H1 (cell line): ENCODE results near the gene CTNND2. TPM values are rescaled to one million over a fixed set of nuclear protein-coding genes. Genes with fewer than 3 reads are reported as not detected.

Source experiments
- CTCF ChIA-PET: fragments of 300-600 bp; sonication (Branson Sonifier 250); formaldehyde crosslinking; loops from one replicate; lab custom pipeline; 2021; ENCODE audit not compliant: partially characterized antibody; lab: Charles Lee
- POLR2A ChIA-PET: fragments of 300-600 bp; sonication (Branson Sonifier 250); formaldehyde crosslinking; loops from one replicate; lab custom pipeline; 2021; ENCODE audit warnings: inconsistent platforms; ENCODE audit not compliant: partially characterized antibody; lab: Charles Lee
- DNase-seq, 2 experiments: peaks; one replicate each; pipeline versions ENCODE4 v3.0.0 to v3.0.0-alpha.2; 2010 to 2022; ENCODE audit warnings: low spot score in 2 of 2, low read depth in 1 of 2, mixed read lengths in 1 of 2
- FAIRE-seq: peaks from 2 replicates; lab custom pipeline; 2011; peaks lifted over from hg19 to GRCh38; lab: Jason Lieb, UNC
- H2AFZ ChIP-seq: 2 replicates; pipeline ENCODE4 v1.8.1; 2012; ENCODE audit warnings: low read length, inconsistent platforms
- H2AK5ac ChIP-seq: 2 replicates; pipeline ENCODE4 v1.6.1; 2013; ENCODE audit warnings: low read depth, low read length
- H2BK120ac ChIP-seq: replicated peaks from 2 replicates; pipeline ENCODE3; 2013; ENCODE audit warnings: low read depth, low read length, inconsistent platforms
- H2BK12ac ChIP-seq: 2 replicates; pipeline ENCODE4 v1.6.1; 2013; ENCODE audit warnings: low read depth, low read length
- H2BK15ac ChIP-seq: 2 replicates; pipeline ENCODE4 v1.6.1; 2013; ENCODE audit warnings: low read length
- H2BK20ac ChIP-seq: 2 replicates; pipeline ENCODE4 v1.6.1; 2013; ENCODE audit warnings: low read length
- H2BK5ac ChIP-seq: 2 replicates; pipeline ENCODE4 v1.6.1; 2013; ENCODE audit warnings: low read depth, low read length
- H3K14ac ChIP-seq: 2 replicates; pipeline ENCODE4 v1.6.1; 2013; ENCODE audit warnings: inconsistent platforms; ENCODE audit not compliant: insufficient read length
- H3K18ac ChIP-seq: 2 replicates; pipeline ENCODE4 v1.6.1; 2013; ENCODE audit warnings: low read length; ENCODE audit errors: extremely low read depth
- H3K23ac ChIP-seq: 2 replicates; pipeline ENCODE4 v1.6.1; 2013; ENCODE audit warnings: inconsistent platforms; ENCODE audit not compliant: insufficient read length
- H3K23me2 ChIP-seq: 2 replicates; pipeline ENCODE4 v1.6.1; 2013; ENCODE audit warnings: low read depth, low read length
- H3K27ac ChIP-seq: 2 replicates; pipeline ENCODE4 v1.6.1; 2011; ENCODE audit warnings: low read depth, low read length, inconsistent platforms
- H3K27me3 ChIP-seq, 4 experiments: replicated peaks in 1 of 4; 1 replicate in 1 of 4; 2 replicates in 3 of 4; pipeline versions ENCODE4 v1.6.1 to v1.8.1; 2011 to 2013; ENCODE audit warnings: low read length in 3 of 4, mild to moderate bottlenecking in 3 of 4, inconsistent platforms in 2 of 4, mixed read lengths in 2 of 4, moderate library complexity in 1 of 4; ENCODE audit not compliant: control insufficient read depth in 3 of 4, insufficient read depth in 3 of 4; ENCODE audit errors: extremely low read depth in 1 of 4
- H3K36me3 ChIP-seq, 4 experiments: 2 replicates each; pipeline versions ENCODE4 v1.6.1 to v1.8.1; 2011 to 2013; ENCODE audit warnings: mild to moderate bottlenecking in 4 of 4, low read length in 3 of 4, moderate library complexity in 2 of 4, control low read depth in 1 of 4, inconsistent platforms in 1 of 4; ENCODE audit not compliant: insufficient read depth in 4 of 4, control insufficient read depth in 2 of 4
- H3K4ac ChIP-seq: replicated peaks from 2 replicates; pipeline ENCODE3; 2013; ENCODE audit warnings: low read length, low read depth, mixed read lengths, inconsistent platforms; ENCODE audit not compliant: insufficient read length
- H3K4me1 ChIP-seq, 4 experiments: replicated peaks in 1 of 4; 1 replicate in 1 of 4; 2 replicates in 3 of 4; pipeline versions ENCODE4 v1.6.1 to v1.8.1; 2011 to 2013; ENCODE audit warnings: low read length in 3 of 4, inconsistent platforms in 2 of 4, mixed read lengths in 1 of 4; ENCODE audit not compliant: insufficient read depth in 4 of 4, control insufficient read depth in 3 of 4
- H3K4me2 ChIP-seq, 2 experiments: 2 replicates each; pipeline versions ENCODE4 v1.6.1 to v1.8.1; 2011 to 2013; ENCODE audit warnings: low read depth in 2 of 2, low read length in 2 of 2, control low read depth in 1 of 2, inconsistent platforms in 1 of 2, mild to moderate bottlenecking in 1 of 2; ENCODE audit not compliant: insufficient read depth in 1 of 2
- H3K4me3 ChIP-seq, 4 experiments: fragments of 200-600, 300-600 bp in 1 of 4; sonication (generic), shearing (Covaris generic), sonication (Bioruptor Twin) in 1 of 4; 2 replicates each; pipeline versions ENCODE4 v1.5.1 to v1.8.1; 2011 to 2016; ENCODE audit warnings: low read length in 4 of 4, low read depth in 3 of 4, control low read depth in 2 of 4, inconsistent platforms in 2 of 4, mild to moderate bottlenecking in 2 of 4, mixed read lengths in 1 of 4, moderate library complexity in 1 of 4; ENCODE audit not compliant: insufficient read depth in 2 of 4; ENCODE audit errors: extremely low read depth in 1 of 4
- H3K56ac ChIP-seq: replicated peaks from 2 replicates; pipeline ENCODE3; 2013; ENCODE audit warnings: low read depth, mild to moderate bottlenecking, mixed read lengths, low read length, inconsistent platforms; ENCODE audit not compliant: insufficient read length
- H3K79me1 ChIP-seq: 2 replicates; pipeline ENCODE4 v1.6.1; 2013; ENCODE audit warnings: low read depth, low read length, control low read depth
- H3K79me2 ChIP-seq, 2 experiments: 2 replicates each; pipeline versions ENCODE4 v1.6.1 to v1.8.1; 2012 to 2013; ENCODE audit warnings: low read length in 2 of 2, mild to moderate bottlenecking in 2 of 2, inconsistent platforms in 1 of 2; ENCODE audit not compliant: insufficient read depth in 2 of 2, control insufficient read depth in 1 of 2
- H3K9ac ChIP-seq, 4 experiments: replicated peaks in 1 of 4; 1 replicate in 1 of 4; 2 replicates in 3 of 4; pipeline versions ENCODE4 v1.6.1 to v1.8.1; 2011 to 2013; ENCODE audit warnings: low read depth in 3 of 4, low read length in 3 of 4, control low read depth in 2 of 4, mild to moderate bottlenecking in 2 of 4, moderate library complexity in 2 of 4, inconsistent platforms in 1 of 4; ENCODE audit errors: extremely low read depth in 1 of 4
- H3K9me3 ChIP-seq, 2 experiments: 2 replicates each; pipeline versions ENCODE4 v1.6.1 to v1.8.1; 2012 to 2013; ENCODE audit warnings: mild to moderate bottlenecking in 2 of 2, moderate library complexity in 2 of 2, control low read depth in 1 of 2, inconsistent platforms in 1 of 2, low read depth in 1 of 2, low read length in 1 of 2, mixed read lengths in 1 of 2; ENCODE audit not compliant: insufficient read depth in 2 of 2
- H4K20me1 ChIP-seq, 2 experiments: replicated peaks in 1 of 2; 2 replicates each; pipeline versions ENCODE3 to v1.8.1; 2011 to 2013; ENCODE audit warnings: inconsistent platforms in 2 of 2, low read length in 2 of 2, mild to moderate bottlenecking in 1 of 2; ENCODE audit not compliant: insufficient read depth in 2 of 2, control insufficient read depth in 1 of 2
- H4K5ac ChIP-seq: 2 replicates; pipeline ENCODE4 v1.6.1; 2013; ENCODE audit warnings: low read length, low read depth, mixed read lengths, inconsistent platforms; ENCODE audit not compliant: insufficient read length
- H4K8ac ChIP-seq: 2 replicates; pipeline ENCODE4 v1.8.0; 2013; ENCODE audit warnings: mild to moderate bottlenecking, moderate library complexity, low read length, inconsistent platforms; ENCODE audit not compliant: insufficient read depth; ENCODE audit errors: extremely low read depth
- H4K91ac ChIP-seq: replicated peaks from 2 replicates; pipeline ENCODE3; 2013; ENCODE audit warnings: low read length, mixed read lengths, inconsistent platforms; ENCODE audit not compliant: insufficient read length
- CBX8 ChIP-seq: fragments of 300-800, 300-1000 bp; sonication (generic); IDR thresholded peaks from 2 replicates; pipeline ENCODE4 v1.7.1; 2016; ENCODE audit warnings: low read depth, low read length, borderline replicate concordance
- CHD1 ChIP-seq: IDR thresholded peaks from 2 replicates; pipeline ENCODE4 v1.6.1; 2012; ENCODE audit warnings: low read depth, low read length, improper control_type of control experiment
- JUND ChIP-seq: IDR thresholded peaks from 2 replicates; pipeline ENCODE4 v1.6.1; 2011; ENCODE audit warnings: mild to moderate bottlenecking, improper control_type of control experiment, low read length
- MAFK ChIP-seq: IDR thresholded peaks from 2 replicates; pipeline ENCODE4 v1.6.1; 2012; ENCODE audit warnings: low read depth, mild to moderate bottlenecking, improper control_type of control experiment, low read length
- POLR2AphosphoS5 ChIP-seq: IDR thresholded peaks from 2 replicates; pipeline ENCODE4 v1.6.1; 2011; ENCODE audit warnings: low read depth, low read length
- RBBP5 ChIP-seq: IDR thresholded peaks from 2 replicates; pipeline ENCODE4 v1.7.1; 2012; ENCODE audit warnings: low read depth, mild to moderate bottlenecking, inconsistent platforms, low read length, moderate library complexity, borderline replicate concordance
- RNF2 ChIP-seq: fragments of 200-900, 300-1000 bp; sonication (generic); IDR thresholded peaks from 2 replicates; pipeline ENCODE4 v1.7.1; 2016; ENCODE audit warnings: borderline replicate concordance, low read depth, mild to moderate bottlenecking, antibody characterized with exemption, low read length; ENCODE audit not compliant: poor library complexity, severe bottlenecking; ENCODE audit errors: missing control alignments
- SP1 ChIP-seq: IDR thresholded peaks from 2 replicates; pipeline ENCODE4 v1.6.1; 2011; ENCODE audit warnings: low read depth, low read length
- SRF ChIP-seq: IDR thresholded peaks from 2 replicates; pipeline ENCODE4 v1.6.1; 2011; ENCODE audit warnings: mild to moderate bottlenecking, low read depth, low read length, moderate library complexity
- SUZ12 ChIP-seq: fragments of 200-600 bp; sonication (generic); IDR thresholded peaks from 2 replicates; pipeline ENCODE4 v1.6.1; 2012; ENCODE audit warnings: mild to moderate bottlenecking, inconsistent platforms, low read length, moderate library complexity, mixed read lengths
- WGBS, 2 experiments: shearing (Covaris generic) in 1 of 2; methylation state at CpG; one replicate each; pipeline versions ENCODE4 v1.1.6 to v1.1.7; 2013 to 2015; ENCODE audit warnings: low lambda C conversion rate in 2 of 2, mixed read lengths in 2 of 2, inconsistent platforms in 1 of 2, low coverage in 1 of 2, missing lambda C conversion rate in 1 of 2; ENCODE audit not compliant: insufficient replicate concordance in 2 of 2, insufficient coverage in 1 of 2, insufficient read length in 1 of 2; ENCODE audit errors: extremely low coverage in 1 of 2, missing lambda C conversion rate in 1 of 2; 5-methylcytosine and 5-hydroxymethylcytosine counted together
- polyA plus RNA-seq, 7 experiments: library from polyadenylated mRNA; depleted of rRNA in 3 of 7; stranded (reverse) in 5 of 7; unstranded in 2 of 7; fragments of >200 nt in 5 of 7; fragments of 200-250 nt in 2 of 7; gene quantifications; 1 replicate in 5 of 7; 2 replicates in 1 of 7; 4 replicates in 1 of 7; pipeline versions ENCODE4 v1.2.1 to v1.2.3, GENCODE V29; 2011 to 2013; ENCODE audit warnings: missing spikeins in 2 of 7, mixed read lengths in 2 of 7
- total RNA-seq: library from RNA; stranded (reverse); fragmentation: NEBNext Ultra II Directional; extraction: Animal tissue kit (Norgen Biotek cat#: 25700); gene quantifications from 2 replicates; pipeline ENCODE4 v1.2.1, GENCODE V29; 2021
- TF ChIP-seq, protein P1 (sequence below): IDR thresholded peaks from 2 replicates; pipeline ENCODE4 v1.6.1; 2012; ENCODE audit warnings: inconsistent platforms

Gene CTNND2
- total and polyA plus RNA-seq, 2 of the 8 experiments (the other 6 are each of a cell fraction or from before 2014, with no cell fraction given) = 7.4 to 14.2 TPM

- Histone ChIP-seq H3K14ac (no peak overlapping the region), H3K4me2 (no peak overlapping the region), H3K27me3 (no peaks in the 10 kb centered on the region), H2AK5ac (no peak overlapping the region), H4K8ac (no peak overlapping the region), H3K9ac (no peak overlapping the region), H2BK15ac (no peak overlapping the region), H3K18ac (no peak overlapping the region), H3K27ac (no peak overlapping the region), H3K79me2 (no peaks in the 10 kb centered on the region), H3K23ac (no peak overlapping the region), H4K5ac (no peak overlapping the region), H3K4me3 (no peak overlapping the region), H3K9me3 (no peaks in the 10 kb centered on the region), H2BK12ac (no peak overlapping the region), H3K79me1 (no peaks in the 10 kb centered on the region), H4K20me1 (no peaks in the 10 kb centered on the region), H2BK20ac (no peak overlapping the region), H3K4ac (no peak overlapping the region), H3K56ac (no peak overlapping the region), H2BK120ac (no peak overlapping the region), H3K23me2 (no peaks in the 10 kb centered on the region), H3K4me1 (peaks cover 0 to 5% (median 0%) of the 10 kb centered on the region in 4 experiments; a peak in 1 of 7 replicates), H4K91ac (no peak overlapping the region), H3K36me3 (no peaks in the 10 kb centered on the region), H2AFZ (no peak overlapping the region), H2BK5ac (no peak overlapping the region)
- DNase-seq = no peak
- POLR2A ChIA-PET = no interaction called here
- CTCF ChIA-PET = interaction anchor here (0.9 to 2.8 kb wide), 3 partner anchors 9 to 35 kb away, joined by 3 to 12 read pairs (median 5); no protein-coding TSS in a partner anchor
- TF ChIP-seq CBX8 (no peak), RBBP5 (no peak), JUND (no peak), CHD1 (no peak), SRF (no peak), RNF2 (no peak), POLR2AphosphoS5 (no peak), MAFK (no peak), SUZ12 (no peak), SP1 (no peak)
- TF ChIP-seq, protein P1, sequence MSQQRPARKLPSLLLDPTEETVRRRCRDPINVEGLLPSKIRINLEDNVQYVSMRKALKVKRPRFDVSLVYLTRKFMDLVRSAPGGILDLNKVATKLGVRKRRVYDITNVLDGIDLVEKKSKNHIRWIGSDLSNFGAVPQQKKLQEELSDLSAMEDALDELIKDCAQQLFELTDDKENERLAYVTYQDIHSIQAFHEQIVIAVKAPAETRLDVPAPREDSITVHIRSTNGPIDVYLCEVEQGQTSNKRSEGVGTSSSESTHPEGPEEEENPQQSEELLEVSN = no peak
- WGBS, 2 experiments = 91% methylated on average over 8 of the region's 8 CpGs; no CpG with 5 or more reads in 1 of the 2 experiments
- FAIRE-seq = no peak
These were observed 934.5 kb downstream of the CTNND2 start for GRCh38 chr5:10969684-10970180.
